SU-DHL-6 (cell line): ENCODE measurements around the gene PPARA.

ENCODE experiments used
- CTCF ChIP-seq: fragments of 200-600 bp; sonication (generic); IDR thresholded peaks from one replicate; pipeline ENCODE4 v1.5.1; 2017; ENCODE audit warnings: antibody characterized with exemption, mild to moderate bottlenecking, low read length, moderate library complexity; ENCODE audit not compliant: insufficient read depth, poor library complexity, severe bottlenecking
- EZH2phosphoT487 ChIP-seq: fragments of 200-600 bp; sonication (generic), shearing (Covaris generic); conservative IDR thresholded peaks from 2 replicates; pipeline ENCODE4 v1.6.1; 2018; ENCODE audit warnings: mild to moderate bottlenecking, antibody characterized with exemption, low read length, moderate library complexity, mixed read lengths

GRCh38 chr22:46267431-46268279 is 117.3 kb downstream of the PPARA start, which contains the start of gene TTC38:
- TF ChIP-seq CTCF (no peak), EZH2phosphoT487 (no peak)
